ENCODE measurements around the gene MOB1B.

GRCh38 chr4:70940134-70940533 is 38.0 kb downstream of the MOB1B start:
- TF ChIP-seq CTCF (IDR thresholded peaks at IDR 0.05): no peak
- no peak for TF ChIP-seq POLR2A (IDR thresholded peaks at IDR 0.05)
